DND-41 (cell line): ENCODE results near the gene ANKRD35.

ENCODE experiments used
- EZH2 ChIP-seq: IDR thresholded peaks from 3 replicates; pipeline ENCODE4 v1.6.1; 2012; ENCODE audit warnings: borderline replicate concordance, low read depth, mild to moderate bottlenecking, moderate library complexity, low read length, inconsistent platforms; ENCODE audit not compliant: severe bottlenecking
- TF ChIP-seq, protein P1 (sequence below): IDR thresholded peaks from 2 replicates; pipeline ENCODE4 v1.5.1; 2012; ENCODE audit warnings: borderline replicate concordance, low read length, moderate library complexity, mild to moderate bottlenecking; ENCODE audit not compliant: poor library complexity, severe bottlenecking; ENCODE audit errors: extremely low read depth

- TF ChIP-seq, protein P1, sequence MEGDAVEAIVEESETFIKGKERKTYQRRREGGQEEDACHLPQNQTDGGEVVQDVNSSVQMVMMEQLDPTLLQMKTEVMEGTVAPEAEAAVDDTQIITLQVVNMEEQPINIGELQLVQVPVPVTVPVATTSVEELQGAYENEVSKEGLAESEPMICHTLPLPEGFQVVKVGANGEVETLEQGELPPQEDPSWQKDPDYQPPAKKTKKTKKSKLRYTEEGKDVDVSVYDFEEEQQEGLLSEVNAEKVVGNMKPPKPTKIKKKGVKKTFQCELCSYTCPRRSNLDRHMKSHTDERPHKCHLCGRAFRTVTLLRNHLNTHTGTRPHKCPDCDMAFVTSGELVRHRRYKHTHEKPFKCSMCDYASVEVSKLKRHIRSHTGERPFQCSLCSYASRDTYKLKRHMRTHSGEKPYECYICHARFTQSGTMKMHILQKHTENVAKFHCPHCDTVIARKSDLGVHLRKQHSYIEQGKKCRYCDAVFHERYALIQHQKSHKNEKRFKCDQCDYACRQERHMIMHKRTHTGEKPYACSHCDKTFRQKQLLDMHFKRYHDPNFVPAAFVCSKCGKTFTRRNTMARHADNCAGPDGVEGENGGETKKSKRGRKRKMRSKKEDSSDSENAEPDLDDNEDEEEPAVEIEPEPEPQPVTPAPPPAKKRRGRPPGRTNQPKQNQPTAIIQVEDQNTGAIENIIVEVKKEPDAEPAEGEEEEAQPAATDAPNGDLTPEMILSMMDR: no peak
- TF ChIP-seq EZH2: no peak
These were observed 26.1 kb downstream of the ANKRD35 start for GRCh38 chr1:145859491-145860023.
